ENCODE results near the gene CDYL. TPM values are rescaled to one million over a fixed set of nuclear protein-coding genes. Genes with fewer than 3 reads are reported as not detected.

CDYL gene
- total RNA-seq, 1 experiment from 2014 or later = 38.4 TPM

DNA sequence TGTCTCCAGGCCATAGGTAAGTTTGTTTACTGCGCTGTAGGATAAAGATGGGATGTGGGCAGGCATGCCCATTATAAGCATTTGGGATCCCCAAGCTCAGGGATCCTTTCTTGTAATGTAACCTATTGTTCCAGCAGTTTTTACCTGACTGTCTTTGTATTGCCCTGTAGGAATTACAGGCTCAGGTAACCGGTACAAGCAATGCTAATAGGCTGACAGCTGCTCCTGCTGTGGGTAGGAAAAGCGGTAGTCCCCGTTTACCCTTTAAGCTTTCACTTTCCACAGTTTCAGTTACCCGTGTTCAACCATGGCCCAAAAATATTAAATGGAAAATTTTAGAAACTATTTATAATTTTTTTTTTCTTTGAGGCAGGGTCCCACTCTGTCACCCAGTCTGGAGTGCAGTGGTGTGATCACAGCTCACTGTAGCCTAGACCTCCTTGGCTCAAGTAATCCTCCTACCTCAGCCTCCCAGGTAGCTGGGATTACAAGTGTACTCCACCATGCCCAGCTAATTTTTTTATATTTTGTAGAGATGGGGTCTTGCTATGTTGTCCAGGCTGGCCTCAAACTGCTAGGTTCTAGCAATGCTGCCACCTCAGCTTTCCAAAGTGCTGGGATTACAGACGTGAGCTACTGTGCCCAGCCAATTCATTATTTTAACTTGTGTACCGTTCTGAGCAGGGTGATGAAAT is 108.6 kb downstream of the CDYL start:
- BruUV-seq (replicated peaks) = no TSS peak
- CTCF ChIA-PET = no interaction called here
- no peaks in the 10 kb centered on the region for H3K9me2 ChIP-seq (replicated peaks; ENCODE audit: low read length)
- H2AFZ ChIP-seq (ENCODE audit: low read length) = no peak overlapping the region
- H3K36me3 ChIP-seq (ENCODE audit: low read depth, low read length) = no peaks in the 10 kb centered on the region
- no peak overlapping the region for H3K4me2 ChIP-seq (ENCODE audit: low read length)
- peaks cover 96% of the 10 kb centered on the region for H3K79me2 ChIP-seq (ENCODE audit: low read length)
- H3K9ac ChIP-seq (ENCODE audit: low read length) = no peak overlapping the region
- intact Hi-C loops (cut with micrococcal nuclease) = no loop called here
- H3K4me3 ChIP-seq (ENCODE audit: low read length) = no peak overlapping the region
- no peak overlapping the region for H3K27ac ChIP-seq (ENCODE audit: low read length)
- no peaks in the 10 kb centered on the region for H3F3A ChIP-seq (ENCODE audit: low read length, unreplicated experiment)
- H3K9me3 ChIP-seq (ENCODE audit: low read length) = no peaks in the 10 kb centered on the region
- ATAC-seq (no peak), DNase-seq (no peak)
- POLR2A ChIA-PET (ENCODE audit: unreplicated experiment) = no interaction called here
- H3K27me3 ChIP-seq (ENCODE audit: low read length) = no peaks in the 10 kb centered on the region
- H3K4me1 ChIP-seq (ENCODE audit: insufficient read depth, low read length) = peaks cover 18% of the 10 kb centered on the region
- TF ChIP-seq EZH2phosphoT487 (IDR thresholded peaks at IDR 0.05; ENCODE audit: borderline replicate concordance, low read length) (no peak), EZH2 (IDR thresholded peaks at IDR 0.05; ENCODE audit: low read length, unreplicated experiment) (no peak)
- TF ChIP-seq, protein P1, sequence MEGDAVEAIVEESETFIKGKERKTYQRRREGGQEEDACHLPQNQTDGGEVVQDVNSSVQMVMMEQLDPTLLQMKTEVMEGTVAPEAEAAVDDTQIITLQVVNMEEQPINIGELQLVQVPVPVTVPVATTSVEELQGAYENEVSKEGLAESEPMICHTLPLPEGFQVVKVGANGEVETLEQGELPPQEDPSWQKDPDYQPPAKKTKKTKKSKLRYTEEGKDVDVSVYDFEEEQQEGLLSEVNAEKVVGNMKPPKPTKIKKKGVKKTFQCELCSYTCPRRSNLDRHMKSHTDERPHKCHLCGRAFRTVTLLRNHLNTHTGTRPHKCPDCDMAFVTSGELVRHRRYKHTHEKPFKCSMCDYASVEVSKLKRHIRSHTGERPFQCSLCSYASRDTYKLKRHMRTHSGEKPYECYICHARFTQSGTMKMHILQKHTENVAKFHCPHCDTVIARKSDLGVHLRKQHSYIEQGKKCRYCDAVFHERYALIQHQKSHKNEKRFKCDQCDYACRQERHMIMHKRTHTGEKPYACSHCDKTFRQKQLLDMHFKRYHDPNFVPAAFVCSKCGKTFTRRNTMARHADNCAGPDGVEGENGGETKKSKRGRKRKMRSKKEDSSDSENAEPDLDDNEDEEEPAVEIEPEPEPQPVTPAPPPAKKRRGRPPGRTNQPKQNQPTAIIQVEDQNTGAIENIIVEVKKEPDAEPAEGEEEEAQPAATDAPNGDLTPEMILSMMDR (conservative IDR thresholded peaks at IDR 0.05; ENCODE audit: low read depth, low read length) = no peak
- H4K20me1 ChIP-seq (ENCODE audit: low read length) = 0 out of 2 replicates have a peak, but pooled peaks cover 4% of the 10 kb centered on the region

DNA sequence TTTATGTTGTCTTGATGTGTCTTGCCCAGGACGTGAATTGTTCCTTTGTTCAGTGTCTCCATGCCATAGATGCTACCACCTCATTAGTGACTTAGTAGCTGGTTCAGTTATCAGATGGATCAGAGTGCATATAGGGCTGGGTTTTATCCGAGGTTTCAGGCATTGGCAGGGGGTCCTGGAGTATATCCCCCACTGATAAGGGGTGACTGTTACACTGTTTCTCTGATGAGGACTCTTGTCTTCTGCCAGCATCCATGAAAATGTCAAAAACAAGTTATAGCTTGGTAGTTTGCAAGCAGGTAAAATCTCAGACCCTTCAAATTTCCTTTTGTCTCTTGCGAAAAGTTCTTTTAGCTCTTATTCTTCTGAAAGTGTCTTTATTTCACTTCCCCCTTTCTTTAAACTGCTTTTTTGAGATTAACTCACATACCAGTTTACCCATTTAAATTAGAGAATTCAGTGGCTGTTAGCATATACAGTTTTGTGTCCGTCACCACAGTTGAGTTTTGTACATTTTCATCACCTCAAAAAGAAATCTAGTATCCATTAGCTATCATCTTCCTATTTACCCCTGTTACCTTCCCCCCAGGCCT is 109.2 kb downstream of the CDYL start:
- no peaks in the 10 kb centered on the region for H3K9me3 ChIP-seq (ENCODE audit: low read length)

More for the DNA sequence above, 109.2 kb downstream of the CDYL start:
- intact Hi-C loops (cut with micrococcal nuclease) = no loop called here
- ChIA-PET CTCF (no interaction called here), POLR2A (ENCODE audit: unreplicated experiment) (interaction anchor here (0.6 kb wide), 1 partner anchor 37 kb away, joined by 3 read pairs; no protein-coding TSS in a partner anchor)
- H3K4me1 ChIP-seq (ENCODE audit: insufficient read depth, low read length) = peaks cover 14% of the 10 kb centered on the region
- no peak for ATAC-seq
- H3K36me3 ChIP-seq (ENCODE audit: low read depth, low read length) = no peaks in the 10 kb centered on the region
- H3K27me3 ChIP-seq (ENCODE audit: low read length) = no peaks in the 10 kb centered on the region
- H4K20me1 ChIP-seq (ENCODE audit: low read length) = peaks cover 5% of the 10 kb centered on the region; the same call in 1 of the 2 replicates
- H2AFZ ChIP-seq (ENCODE audit: low read length) = no peak overlapping the region
- H3K79me2 ChIP-seq (ENCODE audit: low read length) = peaks cover 98% of the 10 kb centered on the region
- no peaks in the 10 kb centered on the region for H3F3A ChIP-seq (ENCODE audit: low read length, unreplicated experiment)
- no peaks in the 10 kb centered on the region for H3K9me2 ChIP-seq (replicated peaks; ENCODE audit: low read length)
- no peak overlapping the region for H3K4me3 ChIP-seq (ENCODE audit: low read length)
- no peak overlapping the region for H3K27ac ChIP-seq (ENCODE audit: low read length)
- no TSS peak for BruUV-seq (replicated peaks)
- DNase-seq = no peak
- TF ChIP-seq EZH2phosphoT487 (IDR thresholded peaks at IDR 0.05; ENCODE audit: borderline replicate concordance, low read length) (no peak), EZH2 (IDR thresholded peaks at IDR 0.05; ENCODE audit: low read length, unreplicated experiment) (no peak)
- TF ChIP-seq, protein P1 (conservative IDR thresholded peaks at IDR 0.05; ENCODE audit: low read depth, low read length) = no peak
- no peak overlapping the region for H3K9ac ChIP-seq (ENCODE audit: low read length)
- no peak overlapping the region for H3K4me2 ChIP-seq (ENCODE audit: low read length)

Measured in PC-3 (cell line).